ENCODE results near the gene AFDN.
A peak's percentile ranks its signal among the peaks of the same experiment; 100 is the strongest.

DNA sequence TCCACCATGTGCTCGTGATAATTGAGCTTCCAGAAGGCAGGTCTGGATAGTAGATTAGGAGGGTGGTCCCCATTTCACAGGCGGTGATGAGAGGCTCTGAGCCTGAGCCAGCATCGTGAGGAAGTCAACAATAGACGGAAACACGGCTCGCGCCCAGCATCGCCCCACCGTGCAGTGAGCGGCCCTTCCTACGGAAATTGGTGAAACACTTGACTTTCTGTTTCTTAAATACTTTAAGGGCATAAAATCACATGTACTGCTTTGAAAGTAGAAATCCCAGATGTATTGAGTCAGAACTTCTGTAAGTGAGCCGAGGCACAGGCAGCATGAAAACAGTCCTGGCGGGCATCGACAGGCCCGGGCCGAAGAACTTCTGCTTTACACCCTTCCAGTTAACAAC, 166.5 kb downstream of the AFDN start:
- TF ChIP-seq, protein P1, sequence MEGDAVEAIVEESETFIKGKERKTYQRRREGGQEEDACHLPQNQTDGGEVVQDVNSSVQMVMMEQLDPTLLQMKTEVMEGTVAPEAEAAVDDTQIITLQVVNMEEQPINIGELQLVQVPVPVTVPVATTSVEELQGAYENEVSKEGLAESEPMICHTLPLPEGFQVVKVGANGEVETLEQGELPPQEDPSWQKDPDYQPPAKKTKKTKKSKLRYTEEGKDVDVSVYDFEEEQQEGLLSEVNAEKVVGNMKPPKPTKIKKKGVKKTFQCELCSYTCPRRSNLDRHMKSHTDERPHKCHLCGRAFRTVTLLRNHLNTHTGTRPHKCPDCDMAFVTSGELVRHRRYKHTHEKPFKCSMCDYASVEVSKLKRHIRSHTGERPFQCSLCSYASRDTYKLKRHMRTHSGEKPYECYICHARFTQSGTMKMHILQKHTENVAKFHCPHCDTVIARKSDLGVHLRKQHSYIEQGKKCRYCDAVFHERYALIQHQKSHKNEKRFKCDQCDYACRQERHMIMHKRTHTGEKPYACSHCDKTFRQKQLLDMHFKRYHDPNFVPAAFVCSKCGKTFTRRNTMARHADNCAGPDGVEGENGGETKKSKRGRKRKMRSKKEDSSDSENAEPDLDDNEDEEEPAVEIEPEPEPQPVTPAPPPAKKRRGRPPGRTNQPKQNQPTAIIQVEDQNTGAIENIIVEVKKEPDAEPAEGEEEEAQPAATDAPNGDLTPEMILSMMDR (IDR thresholded peaks at IDR 0.05), result no peak
- TF ChIP-seq POLR2A (IDR thresholded peaks at IDR 0.05) (no peak), POLR2AphosphoS5 (IDR thresholded peaks at IDR 0.05) (peak; percentile 60 to 69), EP300 (IDR thresholded peaks at IDR 0.05) (peak in 1 of 4 donors; percentile 45)

Measured in upper lobe of left lung (tissue), 4 donors.